C4-2B (cell line): ENCODE measurements around the gene NUP210.

ENCODE experiments used
- CTCF ChIP-seq: fragments of 450-650 bp; conservative IDR thresholded peaks from 2 replicates; pipeline ENCODE4 v1.5.1; 2017; ENCODE audit warnings: mild to moderate bottlenecking
- ZFX ChIP-seq: fragments of 450-650 bp; IDR thresholded peaks from 2 replicates; pipeline ENCODE4 v1.6.1; 2017

- TF ChIP-seq CTCF, result no peak
- TF ChIP-seq ZFX, result no peak
Measured at GRCh38 chr3:13401149-13401548, 19.0 kb downstream of the NUP210 start.
